ENCODE measurements around the gene RGCC.

- TF ChIP-seq, protein P1, sequence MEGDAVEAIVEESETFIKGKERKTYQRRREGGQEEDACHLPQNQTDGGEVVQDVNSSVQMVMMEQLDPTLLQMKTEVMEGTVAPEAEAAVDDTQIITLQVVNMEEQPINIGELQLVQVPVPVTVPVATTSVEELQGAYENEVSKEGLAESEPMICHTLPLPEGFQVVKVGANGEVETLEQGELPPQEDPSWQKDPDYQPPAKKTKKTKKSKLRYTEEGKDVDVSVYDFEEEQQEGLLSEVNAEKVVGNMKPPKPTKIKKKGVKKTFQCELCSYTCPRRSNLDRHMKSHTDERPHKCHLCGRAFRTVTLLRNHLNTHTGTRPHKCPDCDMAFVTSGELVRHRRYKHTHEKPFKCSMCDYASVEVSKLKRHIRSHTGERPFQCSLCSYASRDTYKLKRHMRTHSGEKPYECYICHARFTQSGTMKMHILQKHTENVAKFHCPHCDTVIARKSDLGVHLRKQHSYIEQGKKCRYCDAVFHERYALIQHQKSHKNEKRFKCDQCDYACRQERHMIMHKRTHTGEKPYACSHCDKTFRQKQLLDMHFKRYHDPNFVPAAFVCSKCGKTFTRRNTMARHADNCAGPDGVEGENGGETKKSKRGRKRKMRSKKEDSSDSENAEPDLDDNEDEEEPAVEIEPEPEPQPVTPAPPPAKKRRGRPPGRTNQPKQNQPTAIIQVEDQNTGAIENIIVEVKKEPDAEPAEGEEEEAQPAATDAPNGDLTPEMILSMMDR (IDR thresholded peaks at IDR 0.05), result no peak
- TF ChIP-seq POLR2A (IDR thresholded peaks at IDR 0.05), result no peak
These were observed 39.3 kb downstream of the RGCC start for GRCh38 chr13:41496420-41497234.
